Body of pancreas (tissue), 4 donors: ENCODE data around the gene DNAL1. TPM values are rescaled to one million over a fixed set of nuclear protein-coding genes. Genes with fewer than 3 reads are reported as not detected.

ENCODE experiments used
- ATAC-seq: fragments of 150-250 bp; one replicate; pipeline ENCODE4 v1.9.1; 2016
- DNase-seq, 4 donors: peaks; one replicate each; pipeline ENCODE4 v3.0.0-alpha.2; 2019
- H3K27ac ChIP-seq, 4 donors: fragments of 200-600 bp; sonication (generic); 1 replicate in 3 of 4; 2 replicates in 1 of 4; pipeline versions ENCODE4 v1.5.1 to v1.6.1; 2016 to 2019; ENCODE audit warnings: mild to moderate bottlenecking in 1 of 4, mixed read lengths in 1 of 4, moderate library complexity in 1 of 4
- H3K27me3 ChIP-seq, 2 donors: fragments of 200-600 bp; sonication (generic); one replicate each; pipeline ENCODE4 v1.6.0; 2016; ENCODE audit warnings: mild to moderate bottlenecking in 1 of 2
- H3K36me3 ChIP-seq, 2 donors: fragments of 200-600 bp; sonication (generic); replicated peaks in 1 of 2; 2 replicates each; pipeline ENCODE4 v1.5.1; 2016; ENCODE audit warnings: low read depth in 2 of 2; ENCODE audit not compliant: insufficient read depth in 1 of 2
- H3K4me1 ChIP-seq: fragments of 200-600 bp; sonication (generic); one replicate; pipeline ENCODE4 v1.6.0; 2016
- H3K4me3 ChIP-seq, 2 donors: fragments of 200-600 bp; sonication (generic); 1 replicate in 1 of 2; 2 replicates in 1 of 2; pipeline ENCODE4 v1.5.1; 2016 to 2019
- H3K9me3 ChIP-seq, 3 donors: fragments of 200-600 bp; sonication (generic); 1 replicate in 2 of 3; 2 replicates in 1 of 3; pipeline ENCODE4 v1.5.1; 2016
- POLR2A ChIP-seq, 3 donors: fragments of 450-650 bp; IDR thresholded peaks; one replicate each; pipeline ENCODE4 v1.6.1; 2016; ENCODE audit warnings: antibody characterized with exemption in 3 of 3, mild to moderate bottlenecking in 2 of 3
- WGBS, 2 donors: methylation state at CpG; one replicate each; pipeline ENCODE4 v1.1.5; 2017; 5-methylcytosine and 5-hydroxymethylcytosine counted together
- intact Hi-C: fragments of 100-400 bp; cut with DNase I; formaldehyde crosslinking; loops from one replicate; pipeline ENCODE4 v1.15.1; 2023
- total RNA-seq, 2 donors: library from RNA; depleted of rRNA; stranded (reverse); fragments of >200 nt; gene quantifications; one replicate each; pipeline ENCODE4 v1.1.0, GENCODE V29; 2016
- TF ChIP-seq, protein P1 (sequence below), 7 experiments: fragments of 450-650 bp in 4 of 7; fragments of 200-600 bp in 3 of 7; sonication (generic) in 3 of 7; IDR thresholded peaks; one replicate each; pipeline ENCODE4 v1.5.1; 2016 to 2019; ENCODE audit warnings: antibody characterized with exemption in 7 of 7

DNAL1 gene
- total RNA-seq, 2 donors from 2014 or later, result 2.6 to 7.3 TPM

DNA sequence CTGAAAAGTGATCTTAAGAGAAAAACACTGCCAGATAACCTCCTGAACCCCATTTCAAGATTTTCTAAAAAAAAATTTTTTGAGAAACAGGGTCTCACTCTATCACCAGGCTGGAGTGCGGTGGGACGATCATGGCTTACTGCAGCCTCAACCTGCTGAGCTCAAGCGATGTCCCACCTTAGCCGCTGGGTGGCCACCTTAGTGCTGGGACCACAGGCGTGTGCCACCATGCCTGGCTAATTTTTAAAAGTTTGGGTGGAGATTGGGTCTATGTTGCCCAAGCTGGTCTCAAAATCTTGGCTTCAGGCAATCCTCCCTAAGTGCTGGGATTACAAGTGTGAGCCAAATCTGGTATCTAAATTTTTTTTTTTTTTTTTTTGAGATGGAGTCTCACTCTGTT, 66.0 kb downstream of the DNAL1 start:
- Histone ChIP-seq H3K9me3 (no peaks in the 10 kb centered on the region), H3K4me1 (peaks cover 21% of the 10 kb centered on the region), H3K4me3 (no peak overlapping the region), H3K27me3 (no peaks in the 10 kb centered on the region), H3K36me3 (no peaks in the 10 kb centered on the region), H3K27ac (no peak overlapping the region)
- intact Hi-C loops, result no loop called here
- TF ChIP-seq, protein P1, sequence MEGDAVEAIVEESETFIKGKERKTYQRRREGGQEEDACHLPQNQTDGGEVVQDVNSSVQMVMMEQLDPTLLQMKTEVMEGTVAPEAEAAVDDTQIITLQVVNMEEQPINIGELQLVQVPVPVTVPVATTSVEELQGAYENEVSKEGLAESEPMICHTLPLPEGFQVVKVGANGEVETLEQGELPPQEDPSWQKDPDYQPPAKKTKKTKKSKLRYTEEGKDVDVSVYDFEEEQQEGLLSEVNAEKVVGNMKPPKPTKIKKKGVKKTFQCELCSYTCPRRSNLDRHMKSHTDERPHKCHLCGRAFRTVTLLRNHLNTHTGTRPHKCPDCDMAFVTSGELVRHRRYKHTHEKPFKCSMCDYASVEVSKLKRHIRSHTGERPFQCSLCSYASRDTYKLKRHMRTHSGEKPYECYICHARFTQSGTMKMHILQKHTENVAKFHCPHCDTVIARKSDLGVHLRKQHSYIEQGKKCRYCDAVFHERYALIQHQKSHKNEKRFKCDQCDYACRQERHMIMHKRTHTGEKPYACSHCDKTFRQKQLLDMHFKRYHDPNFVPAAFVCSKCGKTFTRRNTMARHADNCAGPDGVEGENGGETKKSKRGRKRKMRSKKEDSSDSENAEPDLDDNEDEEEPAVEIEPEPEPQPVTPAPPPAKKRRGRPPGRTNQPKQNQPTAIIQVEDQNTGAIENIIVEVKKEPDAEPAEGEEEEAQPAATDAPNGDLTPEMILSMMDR (IDR thresholded peaks at IDR 0.05), result no peak
- no peak for TF ChIP-seq POLR2A (IDR thresholded peaks at IDR 0.05)
- ATAC-seq (no peak), DNase-seq (no peak)
- WGBS, 2 donors, result 83 to 84% methylated on average over 5 of the region's 5 CpGs

DNA sequence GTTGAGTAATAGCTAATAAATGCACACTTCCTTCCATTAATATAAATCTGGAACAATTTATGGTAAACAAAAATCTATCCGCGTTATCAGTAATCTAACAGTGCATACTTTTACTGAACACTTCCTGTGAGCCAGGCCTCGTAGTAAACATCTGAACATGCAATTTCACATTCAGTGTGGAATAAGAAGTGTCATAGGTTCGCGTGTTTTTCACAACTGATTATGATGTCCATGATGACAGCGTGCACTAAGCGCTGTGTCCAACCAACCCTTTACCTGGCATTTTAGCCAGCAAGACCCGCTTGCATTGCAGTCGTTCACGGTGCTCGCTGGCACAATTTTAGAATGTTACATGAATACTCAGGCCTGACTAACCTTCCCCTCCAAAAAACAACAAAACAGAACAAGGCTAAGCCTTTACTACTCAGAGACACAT, 67.3 kb downstream of the DNAL1 start:
- no peak for DNase-seq
- TF ChIP-seq, protein P1 (IDR thresholded peaks at IDR 0.05), result no peak
- no peak for TF ChIP-seq POLR2A (IDR thresholded peaks at IDR 0.05)
- intact Hi-C loops, result no loop called here
- no peak for ATAC-seq
- Histone ChIP-seq H3K27ac (no peak overlapping the region), H3K9me3 (no peaks in the 10 kb centered on the region), H3K4me1 (peaks cover 21% of the 10 kb centered on the region), H3K36me3 (no peaks in the 10 kb centered on the region), H3K4me3 (no peak overlapping the region), H3K27me3 (no peaks in the 10 kb centered on the region)
- 55 to 77% methylated on average over 11 of the region's 11 CpGs for whole genome bisulfite sequencing, 2 donors

DNA sequence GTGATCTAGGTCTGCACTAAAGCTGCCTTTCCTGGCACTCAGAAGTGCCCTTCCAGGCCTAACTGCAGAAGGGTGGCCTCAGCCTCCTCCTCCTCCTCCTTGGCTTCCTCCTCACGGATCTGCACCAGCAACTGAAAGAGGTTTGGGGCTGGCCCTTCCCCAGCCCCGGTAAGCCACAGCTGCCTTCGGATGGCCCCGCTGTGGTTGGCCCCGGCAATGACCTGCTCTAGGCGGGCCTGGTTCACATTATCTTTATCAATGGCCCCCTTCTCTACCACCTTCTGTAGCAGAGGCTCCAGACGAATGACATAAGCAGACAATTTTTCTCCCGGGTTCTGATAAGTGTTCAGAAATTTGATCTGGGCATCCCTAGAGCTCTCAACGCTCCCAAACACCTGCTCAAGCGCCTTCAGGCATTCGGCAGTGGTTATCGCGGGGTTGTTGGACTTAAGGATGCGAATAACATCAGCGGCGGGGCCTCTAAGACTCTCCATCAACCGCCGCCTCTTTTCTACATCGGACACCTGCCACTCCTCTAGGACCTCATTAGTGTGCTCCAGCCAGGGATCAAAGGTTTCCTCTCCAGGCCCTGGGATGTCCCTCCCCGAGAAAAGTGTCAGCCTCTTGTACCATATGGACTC, 67.9 kb downstream of the DNAL1 start:
- TF ChIP-seq, protein P1 (IDR thresholded peaks at IDR 0.05), result no peak
- TF ChIP-seq POLR2A (IDR thresholded peaks at IDR 0.05), result no peak
- no peaks in the 10 kb centered on the region for H3K27me3 ChIP-seq
- H3K4me1 ChIP-seq, result peaks cover 21% of the 10 kb centered on the region
- no peaks in the 10 kb centered on the region for H3K9me3 ChIP-seq
- H3K36me3 ChIP-seq, result peaks cover 0 to 3% of the 10 kb centered on the region in 2 donors
- WGBS, 2 donors, result 51 to 71% methylated on average over 17 to 20 of the region's 20 CpGs
- no peak overlapping the region for H3K27ac ChIP-seq
- ATAC-seq (no peak), DNase-seq (no peak)
- no peak overlapping the region for H3K4me3 ChIP-seq
- intact Hi-C loops, result no loop called here

DNA sequence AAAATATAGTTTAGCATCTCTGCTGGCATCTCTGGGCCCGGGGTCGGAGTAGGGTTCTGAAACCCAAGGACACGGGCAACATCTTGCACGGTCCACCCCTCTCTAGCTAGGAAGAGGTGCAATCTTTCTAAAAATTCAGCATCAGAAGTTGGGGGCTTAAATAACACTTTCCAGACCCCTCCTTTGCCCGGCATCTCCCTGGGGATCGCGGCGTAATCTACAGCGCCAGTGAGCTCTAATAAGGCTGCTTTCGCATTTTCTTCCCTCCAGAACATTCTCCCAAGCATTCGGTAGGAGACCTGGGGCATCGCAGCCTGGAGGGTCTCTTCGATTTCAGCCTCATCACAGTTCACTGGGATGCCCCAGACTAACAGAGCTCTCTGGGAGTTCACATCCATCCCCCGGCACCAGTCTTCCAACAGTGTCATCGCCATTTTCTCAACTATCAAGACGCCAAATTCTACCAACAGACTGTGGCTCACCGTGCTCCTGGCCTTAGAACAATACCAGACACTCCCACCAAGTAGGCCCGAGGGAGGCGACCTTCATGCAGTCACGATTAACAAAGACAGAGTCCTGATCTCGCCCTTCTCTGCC, 68.5 kb downstream of the DNAL1 start:
- Histone ChIP-seq H3K27me3 (no peaks in the 10 kb centered on the region), H3K27ac (peak overlapping the region in 3 of 4 donors; percentile 34 to 79 (median 70)), H3K9me3 (no peaks in the 10 kb centered on the region), H3K36me3 (peaks cover 0 to 8% of the 10 kb centered on the region in 2 donors), H3K4me1 (peaks cover 21% of the 10 kb centered on the region), H3K4me3 (peak overlapping the region in 1 of 2 donors; percentile 52)
- no peak for ATAC-seq
- WGBS, 2 donors, result 27 to 44% methylated on average over 17 to 21 of the region's 21 CpGs
- DNase-seq, result no peak
- intact Hi-C loops, result no loop called here
- TF ChIP-seq, protein P1 (IDR thresholded peaks at IDR 0.05), result no peak
- TF ChIP-seq POLR2A (IDR thresholded peaks at IDR 0.05), result no peak
